ENCODE data around the gene SPRED1.

DNA sequence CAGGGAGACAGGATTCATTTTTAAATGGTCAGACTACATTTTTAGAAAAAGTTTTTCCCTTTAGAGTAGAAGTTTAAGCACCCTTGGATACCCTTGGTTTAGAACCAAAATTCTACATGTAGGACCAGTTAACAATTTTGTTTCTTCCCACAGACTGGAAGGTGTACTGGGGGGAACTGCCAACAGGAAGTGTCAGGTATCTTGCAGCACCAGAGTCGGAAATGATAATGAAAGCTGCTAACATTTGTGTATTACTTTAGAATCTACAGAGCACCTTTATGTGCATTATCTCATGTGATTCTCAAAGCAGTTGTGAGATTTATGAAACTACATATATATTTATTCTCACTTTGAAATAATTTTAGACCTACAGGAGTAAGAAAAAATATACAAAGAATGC, 21.5 kb downstream of the SPRED1 start:
- no peak for TF ChIP-seq MLLT10 (CRISPR knock-in tag; IDR thresholded peaks at IDR 0.05)
- TF ChIP-seq NFE2L2 (IDR thresholded peaks at IDR 0.05; ENCODE audit: low read length) = no peak
- TF ChIP-seq TCF7 (IDR thresholded peaks at IDR 0.05; ENCODE audit: low read depth) = no peak
- no peak for TF ChIP-seq ZBTB1 (CRISPR knock-in tag; IDR thresholded peaks at IDR 0.05; ENCODE audit: borderline replicate concordance)
- TF ChIP-seq TGIF2 (CRISPR knock-in tag; IDR thresholded peaks at IDR 0.05) = no peak
- TF ChIP-seq, protein P1, sequence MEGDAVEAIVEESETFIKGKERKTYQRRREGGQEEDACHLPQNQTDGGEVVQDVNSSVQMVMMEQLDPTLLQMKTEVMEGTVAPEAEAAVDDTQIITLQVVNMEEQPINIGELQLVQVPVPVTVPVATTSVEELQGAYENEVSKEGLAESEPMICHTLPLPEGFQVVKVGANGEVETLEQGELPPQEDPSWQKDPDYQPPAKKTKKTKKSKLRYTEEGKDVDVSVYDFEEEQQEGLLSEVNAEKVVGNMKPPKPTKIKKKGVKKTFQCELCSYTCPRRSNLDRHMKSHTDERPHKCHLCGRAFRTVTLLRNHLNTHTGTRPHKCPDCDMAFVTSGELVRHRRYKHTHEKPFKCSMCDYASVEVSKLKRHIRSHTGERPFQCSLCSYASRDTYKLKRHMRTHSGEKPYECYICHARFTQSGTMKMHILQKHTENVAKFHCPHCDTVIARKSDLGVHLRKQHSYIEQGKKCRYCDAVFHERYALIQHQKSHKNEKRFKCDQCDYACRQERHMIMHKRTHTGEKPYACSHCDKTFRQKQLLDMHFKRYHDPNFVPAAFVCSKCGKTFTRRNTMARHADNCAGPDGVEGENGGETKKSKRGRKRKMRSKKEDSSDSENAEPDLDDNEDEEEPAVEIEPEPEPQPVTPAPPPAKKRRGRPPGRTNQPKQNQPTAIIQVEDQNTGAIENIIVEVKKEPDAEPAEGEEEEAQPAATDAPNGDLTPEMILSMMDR (CRISPR knock-in tag; IDR thresholded peaks at IDR 0.05) = no peak
- TF ChIP-seq, protein P2, sequence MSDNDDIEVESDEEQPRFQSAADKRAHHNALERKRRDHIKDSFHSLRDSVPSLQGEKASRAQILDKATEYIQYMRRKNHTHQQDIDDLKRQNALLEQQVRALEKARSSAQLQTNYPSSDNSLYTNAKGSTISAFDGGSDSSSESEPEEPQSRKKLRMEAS (IDR thresholded peaks at IDR 0.05) = no peak
- TF ChIP-seq CHD2 (IDR thresholded peaks at IDR 0.05; ENCODE audit: low read depth, low read length) = no peak
- no peak for TF ChIP-seq JUND (CRISPR knock-in tag; IDR thresholded peaks at IDR 0.05)
- no peak for TF ChIP-seq EZH2 (conservative IDR thresholded peaks at IDR 0.05; ENCODE audit: low read depth, low read length)
- TF ChIP-seq U2AF1 (optimal IDR thresholded peaks at IDR 0.05; ENCODE audit: low read depth, low read length) = no peak

Measured in HepG2 (cell line).